Lower leg skin (tissue), 4 donors: ENCODE results near the gene SIGLEC8. TPM values are rescaled to one million over a fixed set of nuclear protein-coding genes. Genes with fewer than 3 reads are reported as not detected.

Source experiments
- DNase-seq, 2 donors: peaks; one replicate each; pipeline ENCODE4 v3.0.0-alpha.2; 2019; ENCODE audit warnings: low spot score in 2 of 2
- H3K4me3 ChIP-seq: fragments of 200-600 bp; sonication (generic); 2 replicates; pipeline ENCODE4 v1.5.1; 2017; ENCODE audit warnings: mild to moderate bottlenecking, low read depth; ENCODE audit not compliant: poor library complexity, severe bottlenecking
- POLR2A ChIP-seq, 2 donors: fragments of 450-650 bp; IDR thresholded peaks; one replicate each; pipeline ENCODE4 v1.6.1; 2016 to 2017; ENCODE audit warnings: antibody characterized with exemption in 2 of 2, mild to moderate bottlenecking in 1 of 2, moderate library complexity in 1 of 2
- WGBS, 2 donors: methylation state at CpG; one replicate each; pipeline ENCODE4 v1.1.5; 2018; 5-methylcytosine and 5-hydroxymethylcytosine counted together
- intact Hi-C: fragments of 100-400 bp; cut with DNase I; formaldehyde crosslinking; loops from one replicate; pipeline ENCODE4 v1.15.0; 2023; ENCODE audit warnings: low total_unique reads
- total RNA-seq, 4 donors: library from RNA; depleted of rRNA; stranded (reverse); fragments of >200 nt; gene quantifications; one replicate each; pipeline ENCODE4 v1.1.0, GENCODE V29; 2016
- TF ChIP-seq, protein P1 (sequence below), 3 donors: fragments of 450-650 bp; IDR thresholded peaks; one replicate each; pipeline ENCODE4 v1.5.1; 2016; ENCODE audit warnings: antibody characterized with exemption in 3 of 3, mild to moderate bottlenecking in 3 of 3, moderate library complexity in 2 of 3

SIGLEC8 gene
- total RNA-seq, 4 donors from 2014 or later: 0.27 to 0.65 (median 0.38) TPM; not detected in 1

GRCh38 chr19:51478381-51479234 is 20.4 kb upstream of the SIGLEC8 start, which contains the start of gene CEACAM18:
Gene CEACAM18, plus strand, starts transcription at chr19:51478539.
- intact Hi-C loops: no loop called here
- H3K4me3 ChIP-seq: no peak within 1 kb of the TSS
- peak in 1 of 2 donors; percentile 62 for DNase-seq
- 57 to 69% methylated on average over 17 of the region's 17 CpGs for WGBS, 2 donors
- TF ChIP-seq POLR2A (IDR thresholded peaks at IDR 0.05): no peak
- TF ChIP-seq, protein P1, sequence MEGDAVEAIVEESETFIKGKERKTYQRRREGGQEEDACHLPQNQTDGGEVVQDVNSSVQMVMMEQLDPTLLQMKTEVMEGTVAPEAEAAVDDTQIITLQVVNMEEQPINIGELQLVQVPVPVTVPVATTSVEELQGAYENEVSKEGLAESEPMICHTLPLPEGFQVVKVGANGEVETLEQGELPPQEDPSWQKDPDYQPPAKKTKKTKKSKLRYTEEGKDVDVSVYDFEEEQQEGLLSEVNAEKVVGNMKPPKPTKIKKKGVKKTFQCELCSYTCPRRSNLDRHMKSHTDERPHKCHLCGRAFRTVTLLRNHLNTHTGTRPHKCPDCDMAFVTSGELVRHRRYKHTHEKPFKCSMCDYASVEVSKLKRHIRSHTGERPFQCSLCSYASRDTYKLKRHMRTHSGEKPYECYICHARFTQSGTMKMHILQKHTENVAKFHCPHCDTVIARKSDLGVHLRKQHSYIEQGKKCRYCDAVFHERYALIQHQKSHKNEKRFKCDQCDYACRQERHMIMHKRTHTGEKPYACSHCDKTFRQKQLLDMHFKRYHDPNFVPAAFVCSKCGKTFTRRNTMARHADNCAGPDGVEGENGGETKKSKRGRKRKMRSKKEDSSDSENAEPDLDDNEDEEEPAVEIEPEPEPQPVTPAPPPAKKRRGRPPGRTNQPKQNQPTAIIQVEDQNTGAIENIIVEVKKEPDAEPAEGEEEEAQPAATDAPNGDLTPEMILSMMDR (IDR thresholded peaks at IDR 0.05): no peak

GRCh38 chr19:51477344-51477743 is 19.1 kb upstream of the SIGLEC8 start:
- no peak for TF ChIP-seq POLR2A (IDR thresholded peaks at IDR 0.05)
- TF ChIP-seq, protein P1 (IDR thresholded peaks at IDR 0.05): no peak
- 52 to 64% methylated on average over 5 of the region's 5 CpGs for WGBS, 2 donors
- DNase-seq: peak in 1 of 2 donors; percentile 40
- intact Hi-C loops: no loop called here
- H3K4me3 ChIP-seq: no peak overlapping the region

- WGBS, 2 donors: 97% methylated on average over 3 of the region's 3 CpGs
- H3K4me3 ChIP-seq: no peak overlapping the region
- intact Hi-C loops: no loop called here
- peak in 1 of 2 donors; percentile 9 for DNase-seq
- TF ChIP-seq, protein P1 (IDR thresholded peaks at IDR 0.05): no peak
- TF ChIP-seq POLR2A (IDR thresholded peaks at IDR 0.05): no peak
Observed at GRCh38 chr19:51476164-51476563, 17.9 kb upstream of the SIGLEC8 start.

GRCh38 chr19:51473009-51473707 is 14.9 kb upstream of the SIGLEC8 start:
- DNase-seq: peak; percentile 73 to 94
- no peak for TF ChIP-seq POLR2A (IDR thresholded peaks at IDR 0.05)
- TF ChIP-seq, protein P1 (IDR thresholded peaks at IDR 0.05): no peak
- WGBS, 2 donors: 29% methylated on average over 7 of the region's 7 CpGs
- H3K4me3 ChIP-seq: no peak overlapping the region
- intact Hi-C loops: no loop called here

DNA sequence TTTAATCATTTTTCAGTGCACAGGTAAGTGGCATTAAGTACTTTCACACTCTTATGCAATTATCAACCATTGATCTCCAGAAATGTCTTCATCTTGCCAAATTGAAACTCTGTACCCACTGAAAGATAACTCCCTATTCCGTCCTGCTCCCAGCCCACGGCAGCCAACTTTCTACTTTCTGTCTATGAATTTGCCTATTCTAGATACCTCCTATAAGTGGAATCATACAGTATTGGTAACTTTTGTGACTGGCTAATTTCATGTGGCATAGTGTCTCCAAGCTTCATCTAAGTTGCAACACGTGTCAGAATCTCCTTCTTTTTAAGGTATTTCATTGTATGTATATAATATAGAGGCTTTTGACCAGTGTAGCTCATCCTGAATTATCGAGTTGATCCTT is 14.4 kb upstream of the SIGLEC8 start:
- 14% methylated on average over 4 of the region's 4 CpGs for WGBS, 2 donors
- no peak overlapping the region for H3K4me3 ChIP-seq
- peak in 1 of 2 donors; percentile 3 for DNase-seq
- intact Hi-C loops: no loop called here
- TF ChIP-seq, protein P1 (IDR thresholded peaks at IDR 0.05): no peak
- no peak for TF ChIP-seq POLR2A (IDR thresholded peaks at IDR 0.05)
